IMR-90 (cell line): ENCODE results near the gene PDE6A.

Experiments used
- BHLHE40 ChIP-seq: fragments of 150-350 bp; IDR thresholded peaks from 2 replicates; pipeline ENCODE4 v1.6.1; 2016; ENCODE audit warnings: mild to moderate bottlenecking, low read depth, low read length
- MAFK ChIP-seq: IDR thresholded peaks from 2 replicates; pipeline ENCODE4 v1.6.1; 2012; ENCODE audit warnings: low read depth, low read length, improper control_type of control experiment
- MAZ ChIP-seq: IDR thresholded peaks from 2 replicates; pipeline ENCODE4 v1.6.1; 2012; ENCODE audit warnings: low read depth, mild to moderate bottlenecking, low read length, improper control_type of control experiment, moderate library complexity, borderline replicate concordance
- NFE2L2 ChIP-seq: fragments of 150-350 bp; IDR thresholded peaks from 2 replicates; pipeline ENCODE4 v1.6.1; 2016; ENCODE audit warnings: low read depth, mild to moderate bottlenecking, low read length
- POLR2A ChIP-seq: IDR thresholded peaks from 2 replicates; pipeline ENCODE4 v1.6.1; 2012; ENCODE audit warnings: mild to moderate bottlenecking, low read depth, low read length
- RAD21 ChIP-seq: IDR thresholded peaks from 2 replicates; pipeline ENCODE4 v1.6.1; 2012; ENCODE audit warnings: low read length, improper control_type of control experiment
- SMC3 ChIP-seq: fragments of 150-350 bp; IDR thresholded peaks from 2 replicates; pipeline ENCODE4 v1.6.1; 2016; ENCODE audit warnings: low read depth, mild to moderate bottlenecking, antibody characterized with exemption, low read length, moderate library complexity
- TF ChIP-seq, protein P1 (sequence below): conservative IDR thresholded peaks from 2 replicates; pipeline ENCODE4 v1.5.1; 2012; ENCODE audit warnings: mild to moderate bottlenecking, low read depth, low read length, improper control_type of control experiment

DNA sequence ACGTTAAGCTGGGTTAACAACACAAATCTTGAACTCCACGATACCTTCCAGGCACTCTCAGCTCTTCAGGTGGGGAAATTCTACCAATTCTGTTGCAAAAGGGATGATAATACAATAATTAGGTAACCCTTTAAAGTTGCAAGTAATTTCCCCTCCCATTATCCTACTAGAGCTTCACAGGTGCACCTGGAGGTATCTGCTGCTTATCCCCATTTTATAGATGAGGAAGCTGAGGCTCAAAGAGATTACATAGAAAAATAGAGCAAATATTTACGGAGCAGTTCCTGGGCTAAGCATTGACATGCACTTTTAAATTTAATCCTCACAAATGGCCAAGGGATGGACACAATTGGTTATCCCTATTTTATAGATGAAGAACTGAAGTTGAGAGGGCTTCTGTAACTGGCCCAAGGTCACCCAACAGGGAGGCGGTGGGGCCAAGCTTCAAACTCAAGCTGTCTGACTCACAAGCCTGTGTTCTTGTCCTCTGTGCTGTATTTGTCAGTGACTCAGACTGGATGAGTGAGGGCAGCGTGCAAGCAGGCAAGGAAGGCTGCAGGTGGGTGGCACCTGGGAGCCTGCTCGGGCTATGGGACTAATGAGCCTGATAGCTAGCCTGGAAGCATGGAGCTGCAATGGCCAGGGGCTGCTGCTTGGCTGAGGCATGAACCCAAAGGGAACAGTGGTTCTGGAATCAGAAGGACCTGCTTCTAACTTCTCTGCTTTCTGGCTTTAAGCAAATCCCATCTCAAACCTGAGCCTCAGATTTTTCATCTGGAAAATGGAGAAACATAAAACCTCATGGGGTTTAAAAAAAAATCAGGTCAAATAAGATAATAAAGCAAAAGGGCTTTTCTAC, 105.5 kb downstream of the PDE6A start:
- TF ChIP-seq, protein P1, sequence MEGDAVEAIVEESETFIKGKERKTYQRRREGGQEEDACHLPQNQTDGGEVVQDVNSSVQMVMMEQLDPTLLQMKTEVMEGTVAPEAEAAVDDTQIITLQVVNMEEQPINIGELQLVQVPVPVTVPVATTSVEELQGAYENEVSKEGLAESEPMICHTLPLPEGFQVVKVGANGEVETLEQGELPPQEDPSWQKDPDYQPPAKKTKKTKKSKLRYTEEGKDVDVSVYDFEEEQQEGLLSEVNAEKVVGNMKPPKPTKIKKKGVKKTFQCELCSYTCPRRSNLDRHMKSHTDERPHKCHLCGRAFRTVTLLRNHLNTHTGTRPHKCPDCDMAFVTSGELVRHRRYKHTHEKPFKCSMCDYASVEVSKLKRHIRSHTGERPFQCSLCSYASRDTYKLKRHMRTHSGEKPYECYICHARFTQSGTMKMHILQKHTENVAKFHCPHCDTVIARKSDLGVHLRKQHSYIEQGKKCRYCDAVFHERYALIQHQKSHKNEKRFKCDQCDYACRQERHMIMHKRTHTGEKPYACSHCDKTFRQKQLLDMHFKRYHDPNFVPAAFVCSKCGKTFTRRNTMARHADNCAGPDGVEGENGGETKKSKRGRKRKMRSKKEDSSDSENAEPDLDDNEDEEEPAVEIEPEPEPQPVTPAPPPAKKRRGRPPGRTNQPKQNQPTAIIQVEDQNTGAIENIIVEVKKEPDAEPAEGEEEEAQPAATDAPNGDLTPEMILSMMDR, result no peak
- TF ChIP-seq POLR2A, result no peak
- TF ChIP-seq SMC3, result no peak
- TF ChIP-seq MAZ, result no peak
- no peak for TF ChIP-seq RAD21
- TF ChIP-seq BHLHE40, result no peak
- no peak for TF ChIP-seq MAFK
- no peak for TF ChIP-seq NFE2L2
